BJ (cell line): ENCODE measurements around the gene LHFPL6. TPM values are rescaled to one million over a fixed set of nuclear protein-coding genes. Genes with fewer than 3 reads are reported as not detected.

Source experiments
- CTCF ChIA-PET: fragments of 350-600 bp; formaldehyde crosslinking; extraction: SDS; loops from one replicate; lab custom pipeline; 2021; ENCODE audit warnings: antibody characterized with exemption, inconsistent platforms; lab: Yijun Ruan, JAX
- POLR2A ChIA-PET: fragments of 300-600 bp; sonication (Branson Sonifier 250); formaldehyde crosslinking; extraction: SDS; loops from one replicate; lab custom pipeline; 2021; ENCODE audit warnings: antibody characterized with exemption; lab: Charles Lee
- DNase-seq: peaks from one replicate; pipeline ENCODE4 v3.0.0-alpha.2; 2011; ENCODE audit warnings: low read depth
- H3K27me3 ChIP-seq: 2 replicates; pipeline ENCODE4 v1.6.0; 2011; ENCODE audit warnings: low read length; ENCODE audit not compliant: control insufficient read depth, insufficient read depth
- H3K36me3 ChIP-seq: 2 replicates; pipeline ENCODE4 v1.5.1; 2011; ENCODE audit warnings: low read length; ENCODE audit not compliant: control insufficient read depth, insufficient read depth
- H3K4me3 ChIP-seq: 2 replicates; pipeline ENCODE4 v1.5.1; 2011; ENCODE audit warnings: low read depth, mild to moderate bottlenecking, control low read depth, low read length
- polyA plus RNA-seq: library from polyadenylated mRNA; depleted of rRNA; stranded (reverse); fragments of >200 nt; gene quantifications from 2 replicates; pipeline ENCODE4 v1.2.3, GENCODE V29; 2011
- TF ChIP-seq, protein P1 (sequence below): IDR thresholded peaks from 2 replicates; pipeline ENCODE4 v1.5.1; 2011; ENCODE audit warnings: low read depth, mild to moderate bottlenecking, control low read depth, inconsistent platforms, low read length, moderate library complexity; ENCODE audit not compliant: insufficient read depth

Gene LHFPL6
- polyA plus RNA-seq, 1 experiment: 69.0 TPM

DNA sequence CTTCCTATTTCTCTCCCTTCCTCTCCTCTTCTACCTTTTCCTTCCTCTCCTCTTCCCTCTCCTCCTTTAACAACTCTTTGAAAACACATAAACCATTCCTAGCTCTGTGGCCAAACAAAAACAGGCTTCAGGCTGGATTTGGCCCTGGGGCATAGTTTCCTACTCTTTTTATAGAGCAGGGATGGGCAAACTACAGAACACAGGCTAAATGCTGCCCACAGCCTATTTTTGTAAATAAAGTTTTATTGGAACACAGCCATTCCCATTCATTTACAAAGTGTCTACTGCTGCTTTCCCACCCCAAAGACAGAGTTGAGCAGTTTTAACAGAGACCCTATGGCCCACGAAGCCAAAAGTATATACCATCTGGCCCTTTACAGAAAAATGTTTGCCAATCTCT, 35.4 kb downstream of the LHFPL6 start:
- CTCF ChIA-PET: no interaction called here
- Histone ChIP-seq H3K4me3 (no peak overlapping the region), H3K36me3 (no peaks in the 10 kb centered on the region), H3K27me3 (no peaks in the 10 kb centered on the region)
- POLR2A ChIA-PET: no interaction called here
- TF ChIP-seq, protein P1, sequence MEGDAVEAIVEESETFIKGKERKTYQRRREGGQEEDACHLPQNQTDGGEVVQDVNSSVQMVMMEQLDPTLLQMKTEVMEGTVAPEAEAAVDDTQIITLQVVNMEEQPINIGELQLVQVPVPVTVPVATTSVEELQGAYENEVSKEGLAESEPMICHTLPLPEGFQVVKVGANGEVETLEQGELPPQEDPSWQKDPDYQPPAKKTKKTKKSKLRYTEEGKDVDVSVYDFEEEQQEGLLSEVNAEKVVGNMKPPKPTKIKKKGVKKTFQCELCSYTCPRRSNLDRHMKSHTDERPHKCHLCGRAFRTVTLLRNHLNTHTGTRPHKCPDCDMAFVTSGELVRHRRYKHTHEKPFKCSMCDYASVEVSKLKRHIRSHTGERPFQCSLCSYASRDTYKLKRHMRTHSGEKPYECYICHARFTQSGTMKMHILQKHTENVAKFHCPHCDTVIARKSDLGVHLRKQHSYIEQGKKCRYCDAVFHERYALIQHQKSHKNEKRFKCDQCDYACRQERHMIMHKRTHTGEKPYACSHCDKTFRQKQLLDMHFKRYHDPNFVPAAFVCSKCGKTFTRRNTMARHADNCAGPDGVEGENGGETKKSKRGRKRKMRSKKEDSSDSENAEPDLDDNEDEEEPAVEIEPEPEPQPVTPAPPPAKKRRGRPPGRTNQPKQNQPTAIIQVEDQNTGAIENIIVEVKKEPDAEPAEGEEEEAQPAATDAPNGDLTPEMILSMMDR: no peak
- no peak for DNase-seq

DNA sequence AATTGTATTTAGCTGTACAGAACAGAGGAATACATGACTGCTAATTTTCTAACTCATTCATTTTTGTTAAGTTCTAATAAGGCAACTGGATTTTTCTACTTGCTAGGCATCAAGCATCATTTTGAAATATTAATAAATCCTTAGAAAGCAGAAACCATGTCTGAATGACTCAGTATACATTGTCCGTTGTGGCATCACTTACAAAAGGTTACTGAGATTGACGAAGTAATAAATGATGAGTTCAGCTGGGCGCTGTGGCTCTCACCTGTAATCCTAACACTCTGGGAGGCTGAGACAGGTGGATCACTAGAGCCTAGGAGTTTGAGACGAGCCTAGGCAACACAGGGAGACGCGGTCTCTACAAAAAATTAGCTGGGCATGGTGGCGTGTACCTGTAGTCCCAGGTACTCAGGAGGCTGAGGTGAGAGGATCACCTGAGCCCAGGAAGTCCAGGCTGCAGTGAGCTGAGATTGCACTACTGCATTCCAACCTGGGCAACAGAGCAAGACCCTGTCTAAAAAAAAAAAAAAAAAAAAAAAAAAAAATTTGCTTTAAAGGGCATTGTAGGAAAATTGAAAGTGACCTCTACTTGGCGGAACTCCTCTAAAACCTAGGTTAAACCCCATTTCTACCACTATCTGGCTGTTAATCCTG, 36.6 kb downstream of the LHFPL6 start:
- TF ChIP-seq, protein P1: no peak
- ChIA-PET POLR2A (interaction anchor here (0.7 kb wide), 1 partner anchor 1118 kb away, joined by 26 read pairs; no protein-coding TSS in a partner anchor), CTCF (interaction anchor here (0.6 kb wide), 1 partner anchor 12 kb away, joined by 3 read pairs; no protein-coding TSS in a partner anchor)

DNA sequence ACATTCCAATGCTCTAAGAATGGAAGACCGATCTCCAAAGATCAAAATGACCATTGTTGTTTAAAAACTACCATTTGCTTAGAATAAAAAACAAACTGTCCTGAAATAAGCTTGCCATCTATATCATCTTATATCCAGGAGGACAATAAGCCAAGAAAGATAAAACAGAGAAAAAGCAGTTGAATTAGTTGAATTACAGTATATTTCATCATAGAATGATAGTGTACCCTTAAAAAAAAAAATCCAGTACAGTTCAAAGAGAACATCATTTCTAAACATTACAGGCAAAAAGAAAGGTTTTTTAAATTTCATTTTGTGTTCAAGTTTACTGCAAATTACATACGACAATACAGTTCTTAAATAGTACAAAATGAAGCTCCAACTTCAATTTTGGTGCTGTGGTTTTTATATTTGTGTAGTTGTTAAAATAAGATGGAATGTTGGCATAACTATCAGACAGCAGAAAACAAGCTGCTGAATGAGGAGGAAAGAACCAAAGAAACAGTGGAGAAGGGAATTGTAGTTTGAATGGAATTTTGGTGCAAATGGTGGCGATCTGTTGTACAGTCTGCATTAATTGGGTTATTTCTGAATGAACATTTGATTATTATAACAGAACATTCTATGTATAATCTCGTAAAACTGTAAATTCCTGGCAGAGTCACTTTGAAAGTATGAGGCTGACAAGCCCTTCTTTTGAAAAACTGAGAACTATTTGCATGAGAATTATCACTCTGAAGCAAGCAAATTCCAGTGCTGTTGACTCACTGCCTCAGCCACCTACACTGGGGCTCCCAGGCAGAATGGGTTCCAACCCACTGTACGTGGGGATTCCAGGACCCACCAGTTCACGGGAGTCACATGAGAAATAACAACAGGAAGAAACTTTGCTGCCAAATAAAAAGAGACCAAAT, 37.7 kb downstream of the LHFPL6 start:
- POLR2A ChIA-PET: no interaction called here
- DNase-seq: peak; percentile 91

More for the DNA sequence above, 36.6 kb downstream of the LHFPL6 start:
- Histone ChIP-seq H3K27me3 (no peaks in the 10 kb centered on the region), H3K4me3 (no peak overlapping the region), H3K36me3 (no peaks in the 10 kb centered on the region)
- DNase-seq: no peak

DNA sequence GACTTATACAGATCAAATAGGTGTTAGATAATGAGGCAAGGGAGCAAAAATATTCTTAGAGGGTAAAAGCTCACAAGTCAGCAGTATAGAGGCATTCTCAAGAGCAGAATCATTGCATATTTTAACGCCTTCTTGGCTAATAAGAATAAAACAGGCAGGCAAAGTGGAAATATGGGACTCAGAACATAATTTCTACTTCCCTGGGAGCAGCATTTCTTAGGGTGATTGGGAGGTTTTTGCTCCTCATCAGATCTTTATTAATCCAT, 39.6 kb downstream of the LHFPL6 start:
- Histone ChIP-seq H3K36me3 (no peaks in the 10 kb centered on the region), H3K27me3 (no peaks in the 10 kb centered on the region), H3K4me3 (no peak overlapping the region)
- DNase-seq: no peak
- CTCF ChIA-PET: interaction anchor here (0.6 to 1.2 kb wide), 3 partner anchors 9 to 129 kb away, joined by 3 read pairs; no protein-coding TSS in a partner anchor
- TF ChIP-seq, protein P1: no peak
- POLR2A ChIA-PET: no interaction called here

More for the DNA sequence above, 37.7 kb downstream of the LHFPL6 start:
- Histone ChIP-seq H3K4me3 (0 out of 2 replicates have a peak overlapping the region, but pooled peaks have one; percentile 9), H3K27me3 (no peaks in the 10 kb centered on the region), H3K36me3 (no peaks in the 10 kb centered on the region)
- CTCF ChIA-PET: interaction anchor here (0.6 to 0.7 kb wide), 3 partner anchors 182 to 246 kb away, joined by 3 to 4 read pairs (median 3); no protein-coding TSS in a partner anchor
- TF ChIP-seq, protein P1: no peak

DNA sequence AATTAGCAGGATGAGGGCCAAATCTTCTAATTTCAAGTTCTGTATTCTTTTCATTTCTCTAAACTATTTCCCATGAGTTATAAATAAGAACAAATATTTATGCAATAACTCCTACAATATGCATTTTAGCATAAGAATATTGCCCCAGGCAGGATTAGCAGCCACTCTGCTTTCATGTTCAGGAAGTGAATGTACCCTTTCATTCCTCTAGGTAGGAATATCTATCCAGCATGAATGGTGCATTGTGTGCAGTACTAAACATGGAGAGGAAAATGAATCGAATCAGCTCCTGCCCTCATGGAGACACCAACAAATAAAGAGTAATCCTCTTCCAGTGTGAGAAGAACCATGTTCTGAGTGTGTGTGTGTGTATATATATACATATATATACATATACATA, 41.0 kb downstream of the LHFPL6 start:
- no peak for DNase-seq
- POLR2A ChIA-PET: no interaction called here
- CTCF ChIA-PET: interaction anchor here (1.0 kb wide), 1 partner anchor 177 kb away, joined by 4 read pairs; no protein-coding TSS in a partner anchor
- TF ChIP-seq, protein P1: no peak
- H3K4me3 ChIP-seq: no peak overlapping the region
- no peaks in the 10 kb centered on the region for H3K36me3 ChIP-seq
- H3K27me3 ChIP-seq: no peaks in the 10 kb centered on the region
